AG08395 (cell line): ENCODE data around the gene OLA1.

Source experiments
- DNase-seq: peaks from one replicate; pipeline ENCODE4 v3.0.0; 2012; ENCODE audit warnings: mixed read lengths, low spot score

Gene OLA1

GRCh38 chr2:174035117-174035635 is 213.2 kb downstream of the OLA1 start:
- no peak for DNase-seq

- no peak for DNase-seq
These were observed 215.2 kb downstream of the OLA1 start for GRCh38 chr2:174033163-174033550.

DNA sequence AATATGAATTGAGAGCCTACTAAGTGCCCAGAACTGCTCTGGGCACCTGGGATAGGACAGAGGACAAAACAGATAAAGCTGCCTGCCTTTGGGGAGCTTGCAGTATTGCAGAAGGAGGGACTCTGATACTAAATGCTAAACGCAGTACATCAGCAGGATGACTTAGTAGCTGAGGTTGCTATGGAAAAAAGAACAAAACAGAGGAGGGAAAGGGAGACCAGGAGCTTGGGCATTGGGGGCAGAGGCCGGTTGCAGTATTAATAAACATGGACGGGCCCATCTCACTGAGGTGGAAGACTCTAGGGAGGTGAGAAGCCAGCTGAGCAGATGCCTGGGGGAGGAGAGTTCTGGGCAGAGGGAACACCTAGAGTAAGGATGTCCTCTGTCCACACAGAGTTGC is 217.1 kb downstream of the OLA1 start:
- no peak for DNase-seq

DNA sequence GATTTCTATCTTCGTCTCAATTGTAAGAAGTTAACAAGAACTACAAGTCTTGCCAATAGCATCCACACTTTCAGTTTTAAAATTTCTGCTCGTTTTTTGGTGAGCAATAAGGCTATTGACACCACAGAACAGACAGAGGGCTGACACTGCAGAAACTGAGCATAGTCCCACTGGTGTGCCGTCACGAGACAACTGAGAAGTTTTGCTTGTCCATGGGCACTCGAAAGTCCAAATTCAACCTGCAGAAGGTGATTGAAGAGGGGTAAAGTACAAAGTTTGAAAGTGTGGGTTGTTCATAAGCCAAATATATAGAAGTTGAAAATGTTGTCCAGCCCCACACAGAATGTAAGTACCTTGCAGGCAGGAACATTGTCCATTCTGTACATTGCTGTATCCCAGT is 219.4 kb downstream of the OLA1 start:
- no peak for DNase-seq

GRCh38 chr2:174027956-174028355 is 220.4 kb downstream of the OLA1 start:
- no peak for DNase-seq

GRCh38 chr2:174026122-174026845 is 222.0 kb downstream of the OLA1 start:
- no peak for DNase-seq

- DNase-seq = peak; percentile 67
These were observed 222.8 kb downstream of the OLA1 start for GRCh38 chr2:174025271-174026121.

DNA sequence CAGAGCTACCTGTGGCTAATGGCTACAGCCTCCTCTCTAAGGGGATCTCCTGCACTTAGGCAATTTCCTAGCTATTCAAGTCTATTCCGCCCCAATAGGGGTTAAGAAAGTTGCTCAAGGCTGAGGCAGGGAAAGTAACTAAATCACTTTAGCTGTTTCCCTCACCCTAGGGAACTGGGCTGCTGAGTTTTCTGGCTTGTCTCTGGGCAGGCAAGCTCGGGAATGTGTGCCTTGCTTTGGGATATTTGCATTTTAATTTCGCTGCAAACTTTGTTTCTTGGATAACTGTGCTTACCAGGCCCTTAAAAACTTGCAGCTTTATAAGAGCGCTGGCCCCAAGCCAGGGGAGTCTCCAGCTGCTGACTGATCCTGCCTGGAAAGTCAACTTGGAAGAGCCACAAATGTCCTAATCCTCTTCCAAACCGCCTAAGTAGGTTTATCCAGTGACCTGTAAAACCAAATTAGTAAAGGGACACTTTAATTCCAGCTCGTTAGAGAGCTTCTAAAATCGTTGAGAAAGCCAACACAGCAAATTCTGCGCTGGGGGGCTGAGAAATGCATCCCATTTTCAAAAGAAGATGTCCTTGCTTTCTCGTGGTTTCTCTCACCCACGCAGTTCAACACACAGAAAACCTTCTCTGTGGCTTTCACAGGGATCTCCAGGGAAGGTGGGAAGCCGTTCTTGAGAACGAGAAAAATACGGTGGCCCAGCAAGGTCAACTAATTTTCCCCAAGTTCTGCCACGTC is 223.6 kb downstream of the OLA1 start:
- peak; percentile 40 for DNase-seq

DNA sequence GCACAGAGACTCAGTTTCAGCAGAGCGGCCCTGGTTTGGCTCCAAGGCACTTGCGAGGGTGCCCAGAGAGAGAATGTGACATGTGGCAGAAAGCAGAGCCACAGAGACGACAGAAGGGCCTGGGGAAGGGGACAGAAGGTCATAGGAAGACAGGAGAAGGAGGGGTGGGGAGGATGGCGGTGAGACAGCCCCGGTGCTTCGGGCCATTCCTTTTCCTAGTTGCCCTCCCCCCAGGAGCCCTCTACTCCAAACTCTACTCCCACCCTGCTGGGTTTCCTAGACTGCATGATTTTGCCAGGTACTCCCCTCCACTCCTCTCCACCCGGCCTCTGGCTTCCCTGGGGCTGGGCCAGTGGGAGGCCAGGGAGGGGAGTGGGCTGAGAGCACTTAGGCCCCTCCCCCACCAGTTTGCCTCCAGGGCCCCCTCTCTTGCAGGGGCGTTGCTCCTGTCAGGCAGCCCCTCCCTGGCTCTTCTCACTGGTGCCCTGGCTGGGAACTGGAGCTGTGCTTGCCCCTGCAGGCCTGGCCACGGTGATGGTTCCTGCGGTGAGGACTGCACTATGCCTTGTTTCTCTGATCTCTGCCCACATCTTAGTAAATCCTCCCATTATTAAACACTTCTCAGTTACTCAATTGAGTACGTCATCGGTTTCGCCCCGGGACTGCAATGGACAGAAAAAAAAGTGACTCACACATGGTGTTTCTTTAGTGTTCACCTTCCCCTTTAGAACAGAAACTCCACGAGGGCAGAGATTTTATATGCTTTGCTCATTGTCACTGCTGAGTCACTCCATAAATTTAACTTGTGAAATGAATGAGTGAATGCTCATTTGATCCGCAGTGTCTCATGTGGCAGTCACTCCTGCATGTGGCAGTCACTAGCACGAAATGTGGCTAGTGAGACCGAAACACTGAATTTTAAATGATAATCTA is 224.5 kb downstream of the OLA1 start:
- DNase-seq = peak; percentile 71
